A673 (cell line): ENCODE measurements around the gene COX6B1. TPM values are rescaled to one million over a fixed set of nuclear protein-coding genes. Genes with fewer than 3 reads are reported as not detected.

Source experiments
- BruUV-seq: library from RNA; stranded (reverse); fragments of 400-500 nt; replicated peaks from 2 replicates; lab custom pipeline; 2021; lab: Mats Ljungman, UMichigan
- CTCF ChIA-PET: fragments of 300-600 bp; sonication (Branson Sonifier 250); formaldehyde crosslinking; loops from one replicate; lab custom pipeline; 2022; ENCODE audit warnings: antibody characterized with exemption; lab: Charles Lee
- POLR2A ChIA-PET: fragments of 300-600 bp; sonication (Branson Sonifier 250); formaldehyde crosslinking; loops from one replicate; lab custom pipeline; 2022; ENCODE audit warnings: antibody characterized with exemption; ENCODE audit not compliant: low non-redundant PET; lab: Charles Lee
- DNase-seq: peaks from one replicate; pipeline ENCODE4 v3.0.0-alpha.2; 2015; ENCODE audit warnings: low spot score
- H3K27ac ChIP-seq: fragments of 200-600 bp; sonication (generic); 2 replicates; pipeline ENCODE4 v1.5.1; 2016; ENCODE audit warnings: mixed run types, low read depth, mild to moderate bottlenecking, mixed read lengths, antibody characterized with exemption, low read length; ENCODE audit not compliant: poor library complexity, severe bottlenecking
- H3K27me3 ChIP-seq: fragments of 200-600 bp; sonication (generic); replicated peaks from 2 replicates; pipeline ENCODE4 v1.6.1; 2017; ENCODE audit warnings: mixed run types, low read depth, mild to moderate bottlenecking, mixed read lengths, antibody characterized with exemption, low read length; ENCODE audit not compliant: insufficient read depth, poor library complexity
- H3K36me3 ChIP-seq: fragments of 200-600 bp; sonication (generic); 2 replicates; pipeline ENCODE4 v1.6.1; 2016; ENCODE audit warnings: mixed run types, mild to moderate bottlenecking, mixed read lengths, antibody characterized with exemption, low read length; ENCODE audit not compliant: insufficient read depth, poor library complexity, severe bottlenecking
- H3K4me1 ChIP-seq: fragments of 200-600 bp; sonication (generic); 2 replicates; pipeline ENCODE4 v1.6.1; 2017; ENCODE audit warnings: mixed run types, mild to moderate bottlenecking, mixed read lengths, antibody characterized with exemption, low read length; ENCODE audit not compliant: insufficient read depth, poor library complexity, severe bottlenecking
- H3K4me3 ChIP-seq: fragments of 200-600 bp; sonication (generic); 2 replicates; pipeline ENCODE4 v1.5.1; 2016; ENCODE audit warnings: low read depth, mixed run types, mild to moderate bottlenecking, mixed read lengths, low read length; ENCODE audit not compliant: poor library complexity, severe bottlenecking
- H3K9me3 ChIP-seq: fragments of 200-600 bp; sonication (generic); 2 replicates; pipeline ENCODE4 v1.6.1; 2016; ENCODE audit warnings: mixed run types, low read depth, mild to moderate bottlenecking, mixed read lengths, antibody characterized with exemption, low read length; ENCODE audit not compliant: poor library complexity, severe bottlenecking
- EZH2 ChIP-seq: fragments of 200-600 bp; sonication (generic); IDR thresholded peaks from 2 replicates; pipeline ENCODE4 v1.6.1; 2017; ENCODE audit warnings: borderline replicate concordance, low read depth, mild to moderate bottlenecking, mixed read lengths, antibody characterized with exemption, low read length; ENCODE audit not compliant: poor library complexity, severe bottlenecking
- intact Hi-C: fragments of 100-400 bp; cut with micrococcal nuclease; formaldehyde crosslinking; loops from one replicate; pipeline ENCODE4 v1.10.0; 2022; ENCODE audit not compliant: unreplicated experiment
- total RNA-seq: library from RNA; stranded (reverse); gene quantifications from 2 replicates; pipeline ENCODE4 v1.2.3, GENCODE V29; 2021
- TF ChIP-seq, protein P1 (sequence below): fragments of 300-800, 200-600 bp; sonication (generic); conservative IDR thresholded peaks from 2 replicates; pipeline ENCODE4 v1.5.1; 2017; ENCODE audit warnings: low read depth, mild to moderate bottlenecking, antibody characterized with exemption, low read length, moderate library complexity, mixed read lengths

Gene COX6B1
- total RNA-seq, 1 experiment from 2014 or later, result 467 TPM

GRCh38 chr19:35620001-35620400 lies 28.1 kb upstream of the COX6B1 start:
- CTCF ChIA-PET, result no interaction called here
- no peak for TF ChIP-seq EZH2
- TF ChIP-seq, protein P1, sequence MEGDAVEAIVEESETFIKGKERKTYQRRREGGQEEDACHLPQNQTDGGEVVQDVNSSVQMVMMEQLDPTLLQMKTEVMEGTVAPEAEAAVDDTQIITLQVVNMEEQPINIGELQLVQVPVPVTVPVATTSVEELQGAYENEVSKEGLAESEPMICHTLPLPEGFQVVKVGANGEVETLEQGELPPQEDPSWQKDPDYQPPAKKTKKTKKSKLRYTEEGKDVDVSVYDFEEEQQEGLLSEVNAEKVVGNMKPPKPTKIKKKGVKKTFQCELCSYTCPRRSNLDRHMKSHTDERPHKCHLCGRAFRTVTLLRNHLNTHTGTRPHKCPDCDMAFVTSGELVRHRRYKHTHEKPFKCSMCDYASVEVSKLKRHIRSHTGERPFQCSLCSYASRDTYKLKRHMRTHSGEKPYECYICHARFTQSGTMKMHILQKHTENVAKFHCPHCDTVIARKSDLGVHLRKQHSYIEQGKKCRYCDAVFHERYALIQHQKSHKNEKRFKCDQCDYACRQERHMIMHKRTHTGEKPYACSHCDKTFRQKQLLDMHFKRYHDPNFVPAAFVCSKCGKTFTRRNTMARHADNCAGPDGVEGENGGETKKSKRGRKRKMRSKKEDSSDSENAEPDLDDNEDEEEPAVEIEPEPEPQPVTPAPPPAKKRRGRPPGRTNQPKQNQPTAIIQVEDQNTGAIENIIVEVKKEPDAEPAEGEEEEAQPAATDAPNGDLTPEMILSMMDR, result no peak
- H3K36me3 ChIP-seq, result no peaks in the 10 kb centered on the region

GRCh38 chr19:35621708-35622107 lies 26.4 kb upstream of the COX6B1 start:
- Histone ChIP-seq H3K36me3 (no peaks in the 10 kb centered on the region), H3K27ac (no peak overlapping the region), H3K27me3 (no peaks in the 10 kb centered on the region), H3K4me3 (no peak overlapping the region), H3K4me1 (no peaks in the 10 kb centered on the region), H3K9me3 (no peaks in the 10 kb centered on the region)
- intact Hi-C loops, result no loop called here
- CTCF ChIA-PET, result no interaction called here
- POLR2A ChIA-PET, result no interaction called here
- TF ChIP-seq, protein P1, result no peak
- no peak for DNase-seq
- BruUV-seq, result no TSS peak

More at GRCh38 chr19:35620001-35620400, 28.1 kb upstream of the COX6B1 start:
- no TSS peak for BruUV-seq
- no peak overlapping the region for H3K4me3 ChIP-seq
- no peak overlapping the region for H3K27ac ChIP-seq
- intact Hi-C loops, result no loop called here
- H3K27me3 ChIP-seq, result no peaks in the 10 kb centered on the region
- H3K9me3 ChIP-seq, result no peaks in the 10 kb centered on the region
- no peaks in the 10 kb centered on the region for H3K4me1 ChIP-seq
- DNase-seq, result no peak
- POLR2A ChIA-PET, result no interaction called here

- H3K36me3 ChIP-seq, result no peaks in the 10 kb centered on the region
- TF ChIP-seq EZH2, result no peak
- TF ChIP-seq, protein P1, result no peak
- POLR2A ChIA-PET, result no interaction called here
Measured at GRCh38 chr19:35622750-35623149, 25.4 kb upstream of the COX6B1 start.

More at GRCh38 chr19:35622750-35623149, 25.4 kb upstream of the COX6B1 start:
- CTCF ChIA-PET, result no interaction called here
- Histone ChIP-seq H3K4me1 (peaks cover 1% of the 10 kb centered on the region), H3K9me3 (no peaks in the 10 kb centered on the region), H3K4me3 (no peak overlapping the region), H3K27ac (no peak overlapping the region), H3K27me3 (no peaks in the 10 kb centered on the region)
- DNase-seq, result no peak
- intact Hi-C loops, result no loop called here
- no TSS peak for BruUV-seq
